ENCODE data around the gene EMILIN3.

The EMILIN3 gene

DNA sequence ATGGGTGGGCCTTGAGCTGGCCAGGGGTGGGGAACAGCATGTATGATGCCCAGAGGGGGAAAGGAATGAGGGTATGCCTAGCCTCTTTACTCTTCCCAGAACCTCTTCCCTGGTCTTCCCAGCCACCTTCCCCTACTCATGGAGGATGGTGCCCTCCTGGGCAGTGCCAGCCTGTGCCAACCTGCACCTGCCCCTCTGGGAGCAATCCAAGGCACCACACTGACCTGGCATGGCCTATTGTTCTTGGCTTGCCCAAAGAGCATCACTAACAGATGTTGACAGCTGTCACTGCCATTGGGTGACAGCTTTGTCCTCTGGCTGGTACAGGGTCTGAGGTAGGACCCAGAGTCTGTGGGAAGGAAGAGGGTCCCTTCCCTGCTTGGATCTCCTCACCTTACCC, 13.1 kb downstream of the EMILIN3 start:
- Histone ChIP-seq H3K27me3 (ENCODE audit: control insufficient read depth, insufficient read depth, low read length) (no peaks in the 10 kb centered on the region), H3K27ac (ENCODE audit: low read depth, low read length) (no peak overlapping the region), H3K4me3 (ENCODE audit: low read depth, low read length) (no peak overlapping the region), H3K4me1 (ENCODE audit: control insufficient read depth, insufficient read depth, low read length) (no peaks in the 10 kb centered on the region), H3K9me3 (ENCODE audit: control insufficient read depth, insufficient read depth, low read depth, low read length) (no peaks in the 10 kb centered on the region), H3K36me3 (ENCODE audit: control insufficient read depth, insufficient read depth, low read length) (peaks cover 8% of the 10 kb centered on the region), H3K9ac (ENCODE audit: low read length) (no peak overlapping the region)

DNA sequence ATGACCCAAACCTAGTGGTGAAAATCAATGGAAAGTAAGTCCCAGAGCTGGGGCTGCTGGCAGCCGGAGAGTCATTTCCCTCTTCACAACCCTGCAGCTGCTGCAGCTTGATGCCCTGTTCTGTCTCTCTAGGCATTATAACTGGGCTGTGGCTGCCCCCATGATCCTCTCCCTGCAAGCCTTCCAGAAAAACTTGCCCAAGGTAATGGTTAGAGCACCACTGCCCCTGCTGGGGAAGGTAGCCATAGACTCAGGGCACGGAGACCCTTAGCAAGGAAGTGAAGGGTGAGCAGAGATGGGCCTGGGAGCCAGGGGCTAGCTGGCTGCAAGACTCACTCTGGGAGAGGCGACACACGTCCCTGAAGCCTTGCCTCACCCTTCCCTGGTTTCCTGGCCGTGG, 14.0 kb downstream of the EMILIN3 start:
- Histone ChIP-seq H3K27me3 (ENCODE audit: control insufficient read depth, insufficient read depth, low read length) (no peaks in the 10 kb centered on the region), H3K36me3 (ENCODE audit: control insufficient read depth, insufficient read depth, low read length) (peaks cover 8% of the 10 kb centered on the region), H3K4me1 (ENCODE audit: control insufficient read depth, insufficient read depth, low read length) (peaks cover under 1% of the 10 kb centered on the region; the same call in 1 of the 2 replicates)

DNA sequence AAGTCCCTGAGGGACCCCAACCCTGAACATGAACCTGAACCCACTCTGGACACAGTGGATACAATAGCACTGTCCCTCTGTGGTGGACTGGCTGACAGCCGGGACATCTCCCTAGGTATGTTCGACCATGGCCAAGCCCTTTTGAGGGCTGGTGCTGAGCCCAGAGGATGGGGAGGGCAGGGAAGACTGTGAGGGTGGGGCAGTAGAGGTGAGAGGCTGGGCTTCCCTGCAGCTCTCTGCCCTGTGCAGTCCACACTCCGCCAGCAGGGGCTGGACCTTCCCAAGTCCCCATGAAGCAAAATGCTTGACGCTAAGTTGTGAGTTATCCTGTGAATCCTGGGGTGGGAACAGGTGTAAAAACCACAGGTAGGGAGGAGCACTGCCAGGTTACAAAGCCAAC, 14.5 kb downstream of the EMILIN3 start:
- Histone ChIP-seq H3K36me3 (ENCODE audit: control insufficient read depth, insufficient read depth, low read length) (peaks cover 3% of the 10 kb centered on the region; the same call in 1 of the 2 replicates), H3K9ac (ENCODE audit: low read length) (no peak overlapping the region), H3K9me3 (ENCODE audit: control insufficient read depth, insufficient read depth, low read depth, low read length) (no peaks in the 10 kb centered on the region), H3K27ac (ENCODE audit: low read depth, low read length) (no peak overlapping the region), H3K27me3 (ENCODE audit: control insufficient read depth, insufficient read depth, low read length) (no peaks in the 10 kb centered on the region), H3K4me3 (ENCODE audit: low read depth, low read length) (no peak overlapping the region), H3K4me1 (ENCODE audit: control insufficient read depth, insufficient read depth, low read length) (peaks cover 6% of the 10 kb centered on the region; the same call in 1 of the 2 replicates)

More for the DNA sequence above, 14.0 kb downstream of the EMILIN3 start:
- Histone ChIP-seq H3K27ac (ENCODE audit: low read depth, low read length) (no peak overlapping the region), H3K9ac (ENCODE audit: low read length) (no peak overlapping the region), H3K4me3 (ENCODE audit: low read depth, low read length) (no peak overlapping the region), H3K9me3 (ENCODE audit: control insufficient read depth, insufficient read depth, low read depth, low read length) (no peaks in the 10 kb centered on the region)

DNA sequence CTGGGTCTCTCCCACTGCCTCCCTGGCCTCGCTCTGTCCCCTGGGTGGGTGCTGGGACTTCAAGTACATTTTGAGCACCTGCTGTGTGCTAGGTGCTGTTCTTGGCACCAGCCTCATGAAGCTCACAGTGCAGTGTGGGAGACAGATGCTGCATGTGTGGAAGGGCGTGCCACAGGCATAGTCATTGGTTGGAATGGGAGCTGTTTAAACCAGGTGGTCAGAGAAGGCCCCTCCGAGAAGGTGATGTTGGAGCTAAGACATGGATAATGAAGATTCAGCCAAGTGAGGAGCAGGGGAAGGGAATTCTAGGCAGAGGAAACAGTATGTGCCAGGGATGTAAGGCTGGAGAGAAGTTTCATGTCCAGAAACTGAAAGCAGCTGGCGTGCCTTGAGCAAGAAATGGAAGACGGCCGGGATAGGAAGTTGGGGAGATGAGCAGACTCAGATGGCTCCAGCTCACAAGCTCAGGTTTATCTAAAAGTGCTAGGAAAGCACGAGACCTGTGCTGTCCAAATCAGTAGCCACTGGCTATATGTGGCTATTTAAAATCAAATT, 16.1 kb downstream of the EMILIN3 start:
- Histone ChIP-seq H3K4me3 (ENCODE audit: low read depth, low read length) (no peak overlapping the region), H3K27me3 (ENCODE audit: control insufficient read depth, insufficient read depth, low read length) (no peaks in the 10 kb centered on the region), H3K27ac (ENCODE audit: low read depth, low read length) (no peak overlapping the region), H3K9ac (ENCODE audit: low read length) (no peak overlapping the region), H3K36me3 (ENCODE audit: control insufficient read depth, insufficient read depth, low read length) (no peaks in the 10 kb centered on the region), H3K4me1 (ENCODE audit: control insufficient read depth, insufficient read depth, low read length) (peaks cover 7% of the 10 kb centered on the region; the same call in 1 of the 2 replicates), H3K9me3 (ENCODE audit: control insufficient read depth, insufficient read depth, low read depth, low read length) (no peaks in the 10 kb centered on the region)

DNA sequence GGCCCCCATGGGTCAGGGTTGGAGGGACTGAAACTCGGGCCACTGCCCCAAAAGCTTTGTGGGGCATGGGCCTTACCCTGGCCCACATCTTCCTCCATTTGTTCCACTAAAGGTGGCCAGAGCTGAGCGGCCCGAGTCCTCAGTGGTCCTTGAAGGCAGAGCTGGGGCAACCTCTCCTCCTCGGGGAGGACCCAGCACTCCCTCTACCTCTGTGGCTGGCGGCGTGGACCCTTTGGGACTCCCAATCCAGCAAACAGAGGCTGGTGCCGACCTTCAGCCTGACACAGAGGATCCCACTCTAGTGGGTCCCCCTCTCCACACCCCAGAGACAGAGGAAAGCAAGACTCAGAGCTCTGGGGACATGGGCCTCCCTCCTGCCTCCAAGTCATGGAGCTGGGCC, 16.7 kb downstream of the EMILIN3 start:
- Histone ChIP-seq H3K4me3 (ENCODE audit: low read depth, low read length) (no peak overlapping the region), H3K36me3 (ENCODE audit: control insufficient read depth, insufficient read depth, low read length) (no peaks in the 10 kb centered on the region), H3K4me1 (ENCODE audit: control insufficient read depth, insufficient read depth, low read length) (peaks cover 7% of the 10 kb centered on the region; the same call in 1 of the 2 replicates), H3K27me3 (ENCODE audit: control insufficient read depth, insufficient read depth, low read length) (no peaks in the 10 kb centered on the region), H3K9me3 (ENCODE audit: control insufficient read depth, insufficient read depth, low read depth, low read length) (no peaks in the 10 kb centered on the region), H3K27ac (ENCODE audit: low read depth, low read length) (no peak overlapping the region), H3K9ac (ENCODE audit: low read length) (no peak overlapping the region)

DNA sequence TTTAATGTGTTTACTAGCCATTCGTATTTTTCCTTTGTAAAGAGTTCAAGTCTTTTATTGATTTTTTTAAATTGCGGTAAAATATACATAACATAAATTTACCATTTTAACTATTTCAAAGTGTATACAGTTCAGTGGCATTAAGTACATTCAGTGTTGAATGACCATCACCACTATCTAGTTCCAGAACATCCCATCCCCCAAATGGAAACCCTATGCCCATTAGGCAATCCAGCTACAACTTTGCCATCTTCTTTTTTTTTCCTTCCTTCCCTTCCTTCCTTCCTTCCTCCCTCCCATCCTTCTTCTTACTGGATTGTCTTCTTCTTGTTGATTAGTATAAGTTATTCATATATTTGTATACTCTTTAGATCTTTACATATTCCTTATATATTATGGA, 17.4 kb downstream of the EMILIN3 start:
- H3K36me3 ChIP-seq (ENCODE audit: control insufficient read depth, insufficient read depth, low read length) = no peaks in the 10 kb centered on the region
- no peak overlapping the region for H3K4me3 ChIP-seq (ENCODE audit: low read depth, low read length)
- H3K27me3 ChIP-seq (ENCODE audit: control insufficient read depth, insufficient read depth, low read length) = no peaks in the 10 kb centered on the region
- H3K27ac ChIP-seq (ENCODE audit: low read depth, low read length) = no peak overlapping the region
- no peaks in the 10 kb centered on the region for H3K9me3 ChIP-seq (ENCODE audit: control insufficient read depth, insufficient read depth, low read depth, low read length)
- peaks cover 7% of the 10 kb centered on the region; the same call in 1 of the 2 replicates for H3K4me1 ChIP-seq (ENCODE audit: control insufficient read depth, insufficient read depth, low read length)
- H3K9ac ChIP-seq (ENCODE audit: low read length) = no peak overlapping the region

DNA sequence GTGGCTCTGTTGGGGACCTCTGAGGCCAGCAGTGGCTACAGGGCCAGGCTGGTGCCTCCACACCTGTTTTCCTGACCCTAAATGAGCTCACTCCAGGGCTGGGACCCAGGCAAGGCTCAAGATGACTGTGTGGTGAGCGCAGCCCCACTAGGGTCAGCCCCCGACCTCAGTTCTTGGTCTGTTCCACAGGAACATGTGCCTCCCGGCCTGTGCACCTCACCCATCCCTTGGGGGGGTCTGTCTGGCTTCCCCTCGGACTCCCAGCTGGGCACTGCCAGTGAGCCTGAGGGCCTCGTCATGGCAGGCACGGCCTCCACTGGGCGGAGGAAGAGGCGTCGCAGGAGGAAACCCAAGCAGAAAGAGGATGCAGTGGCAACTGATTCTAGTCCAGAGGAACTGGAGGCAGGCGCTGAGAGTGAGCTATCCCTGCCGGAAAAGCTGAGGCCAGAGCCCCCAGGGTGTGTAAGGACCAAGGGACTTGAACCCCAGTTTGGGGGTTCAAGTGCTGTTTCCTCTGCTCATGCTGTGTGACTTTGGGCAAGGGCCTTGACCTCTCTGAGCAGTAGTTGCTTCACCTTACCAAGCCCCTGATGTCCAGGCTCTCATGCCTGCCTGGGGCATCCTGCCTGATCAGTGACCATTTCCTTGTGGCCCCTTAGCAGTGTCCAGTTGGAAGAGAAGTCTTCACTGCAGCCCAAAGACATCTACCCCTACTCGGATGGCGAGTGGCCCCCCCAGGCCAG, 18.0 kb downstream of the EMILIN3 start:
- Histone ChIP-seq H3K4me1 (ENCODE audit: control insufficient read depth, insufficient read depth, low read length) (peaks cover 7% of the 10 kb centered on the region; the same call in 1 of the 2 replicates), H3K4me3 (ENCODE audit: low read depth, low read length) (no peak overlapping the region), H3K27ac (ENCODE audit: low read depth, low read length) (no peak overlapping the region), H3K9ac (ENCODE audit: low read length) (no peak overlapping the region), H3K27me3 (ENCODE audit: control insufficient read depth, insufficient read depth, low read length) (no peaks in the 10 kb centered on the region), H3K36me3 (ENCODE audit: control insufficient read depth, insufficient read depth, low read length) (no peaks in the 10 kb centered on the region), H3K9me3 (ENCODE audit: control insufficient read depth, insufficient read depth, low read depth, low read length) (no peaks in the 10 kb centered on the region)

DNA sequence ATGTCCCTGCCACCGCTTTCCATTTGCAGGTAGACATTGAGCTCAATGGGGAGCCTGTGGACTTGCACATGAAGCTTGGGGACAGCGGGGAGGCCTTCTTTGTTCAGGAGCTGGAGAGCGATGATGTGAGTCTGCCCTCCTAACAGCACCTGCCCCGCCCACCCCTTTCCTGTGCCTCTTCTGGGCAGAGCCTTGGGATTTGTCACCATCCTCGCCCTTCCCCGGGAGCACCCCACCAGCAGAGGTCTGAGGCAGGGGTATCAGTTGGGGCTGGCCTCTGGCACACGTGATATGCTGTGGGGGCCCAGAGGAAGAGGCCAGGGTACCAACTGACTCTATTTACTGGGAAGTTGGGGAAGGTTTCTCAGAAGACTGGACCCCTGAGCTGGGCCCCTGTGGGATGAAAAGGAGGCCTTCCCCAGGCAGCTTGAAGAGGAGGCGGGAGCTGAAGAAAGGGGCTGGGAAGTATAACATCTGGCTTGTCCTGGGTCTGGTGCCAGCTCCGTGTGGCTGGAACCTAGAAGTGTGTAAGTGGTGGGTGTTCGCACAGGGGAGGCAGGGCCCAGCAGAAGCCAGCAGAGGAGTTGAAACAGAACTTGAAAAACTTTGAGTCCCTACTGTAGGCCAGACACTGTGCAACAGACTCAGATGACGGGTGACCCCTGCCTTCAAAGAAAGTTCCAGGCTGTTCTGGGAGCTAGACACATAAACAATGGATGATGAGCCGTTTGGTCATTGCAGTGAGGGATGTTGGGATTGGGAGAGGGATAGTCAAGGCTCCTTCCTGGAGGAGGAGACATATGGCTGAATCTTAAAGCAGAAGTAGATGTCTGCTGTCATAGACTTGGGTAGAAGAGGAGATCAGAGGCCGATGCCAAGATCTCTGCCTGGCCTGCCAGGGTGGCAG, 18.8 kb downstream of the EMILIN3 start:
- H3K9me3 ChIP-seq (ENCODE audit: control insufficient read depth, insufficient read depth, low read depth, low read length) = no peaks in the 10 kb centered on the region
- peaks cover 7% of the 10 kb centered on the region; the same call in 1 of the 2 replicates for H3K4me1 ChIP-seq (ENCODE audit: control insufficient read depth, insufficient read depth, low read length)
- no peak overlapping the region for H3K27ac ChIP-seq (ENCODE audit: low read depth, low read length)
- H3K36me3 ChIP-seq (ENCODE audit: control insufficient read depth, insufficient read depth, low read length) = no peaks in the 10 kb centered on the region
- H3K9ac ChIP-seq (ENCODE audit: low read length) = no peak overlapping the region
- no peak overlapping the region for H3K4me3 ChIP-seq (ENCODE audit: low read depth, low read length)
- no peaks in the 10 kb centered on the region for H3K27me3 ChIP-seq (ENCODE audit: control insufficient read depth, insufficient read depth, low read length)

DNA sequence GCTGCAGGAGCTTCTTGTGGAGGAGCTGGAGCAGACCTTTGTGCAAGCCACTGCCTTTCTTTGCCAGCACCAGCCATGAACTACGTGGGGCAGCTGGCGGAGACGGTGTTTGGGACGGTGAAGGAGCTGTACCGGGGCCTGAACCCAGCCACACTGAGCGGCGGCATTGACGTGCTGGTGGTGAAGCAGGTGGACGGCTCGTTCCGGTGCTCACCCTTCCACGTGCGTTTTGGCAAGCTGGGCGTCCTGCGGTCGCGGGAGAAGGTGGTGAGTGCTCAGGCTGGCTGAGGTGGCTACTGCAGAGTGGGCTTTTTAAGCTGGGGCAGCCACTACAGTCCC, 20.9 kb downstream of the EMILIN3 start:
- no peak overlapping the region for H3K9ac ChIP-seq (ENCODE audit: low read length)
- no peak overlapping the region for H3K27ac ChIP-seq (ENCODE audit: low read depth, low read length)
- no peaks in the 10 kb centered on the region for H3K27me3 ChIP-seq (ENCODE audit: control insufficient read depth, insufficient read depth, low read length)
- no peaks in the 10 kb centered on the region for H3K9me3 ChIP-seq (ENCODE audit: control insufficient read depth, insufficient read depth, low read depth, low read length)
- no peaks in the 10 kb centered on the region for H3K36me3 ChIP-seq (ENCODE audit: control insufficient read depth, insufficient read depth, low read length)
- no peak overlapping the region for H3K4me3 ChIP-seq (ENCODE audit: low read depth, low read length)
- peaks cover 14% of the 10 kb centered on the region for H3K4me1 ChIP-seq (ENCODE audit: control insufficient read depth, insufficient read depth, low read length)

DNA sequence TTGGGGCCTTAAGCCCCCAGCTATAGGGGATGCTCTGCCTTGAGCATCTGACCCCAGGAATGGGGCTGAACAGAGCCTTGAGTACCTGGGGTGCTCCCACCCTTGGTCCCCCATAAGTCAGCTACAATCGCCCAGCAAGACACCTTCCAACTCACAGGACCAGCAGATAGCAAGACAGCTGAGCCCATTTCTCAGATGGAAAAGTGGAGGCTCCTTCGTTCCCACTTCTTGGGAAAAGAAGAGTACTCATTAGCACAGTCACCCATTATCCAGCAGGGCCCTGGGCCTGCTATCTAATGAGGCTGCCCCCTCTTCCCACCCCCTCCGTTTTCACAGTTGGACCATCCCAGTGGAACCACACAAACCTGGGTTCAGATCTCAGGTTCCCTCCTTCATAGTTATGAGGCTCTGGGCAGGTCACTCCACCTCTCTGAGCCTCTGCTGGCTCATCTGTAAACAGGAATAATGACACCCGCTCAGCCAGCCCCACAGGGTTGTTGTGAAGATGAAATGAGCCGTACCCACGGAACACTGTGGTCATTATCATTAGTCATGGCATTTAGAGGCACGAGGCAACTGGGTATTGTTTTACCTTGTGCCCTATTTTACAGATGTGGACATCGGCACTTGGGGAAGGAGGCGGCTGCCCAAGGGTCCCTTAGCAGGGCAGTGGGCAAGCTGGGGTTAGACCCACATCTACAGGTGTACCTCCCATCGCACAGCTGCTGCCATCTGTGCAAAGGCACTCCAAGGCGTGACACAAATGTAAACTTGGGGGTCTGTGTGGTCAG, 21.5 kb downstream of the EMILIN3 start:
- Histone ChIP-seq H3K27me3 (ENCODE audit: control insufficient read depth, insufficient read depth, low read length) (no peaks in the 10 kb centered on the region), H3K36me3 (ENCODE audit: control insufficient read depth, insufficient read depth, low read length) (no peaks in the 10 kb centered on the region), H3K4me3 (ENCODE audit: low read depth, low read length) (no peak overlapping the region), H3K27ac (ENCODE audit: low read depth, low read length) (no peak overlapping the region), H3K9me3 (ENCODE audit: control insufficient read depth, insufficient read depth, low read depth, low read length) (no peaks in the 10 kb centered on the region), H3K9ac (ENCODE audit: low read length) (no peak overlapping the region), H3K4me1 (ENCODE audit: control insufficient read depth, insufficient read depth, low read length) (peaks cover 14% of the 10 kb centered on the region)
